Colonic mucosa (tissue), 4 donors: ENCODE measurements around the gene TEX11. TPM values are rescaled to one million over a fixed set of nuclear protein-coding genes. Genes with fewer than 3 reads are reported as not detected.
"Not testable (repeated sequence)": the region's sequence is repeated elsewhere in the genome, so short reads cannot be mapped to it uniquely, and the experiment has no call there.

Experiments
- DNase-seq: peaks from one replicate; pipeline ENCODE4 v3.0.0-alpha.2; 2020
- H3K27ac ChIP-seq: fragments of 200-600 bp; one replicate; pipeline ENCODE4 v1.8.0; 2021
- H3K27me3 ChIP-seq: fragments of 200-600 bp; one replicate; pipeline ENCODE4 v1.8.0; 2021
- H3K36me3 ChIP-seq: fragments of 200-600 bp; one replicate; pipeline ENCODE4 v1.8.0; 2021
- H3K4me1 ChIP-seq: fragments of 200-600 bp; one replicate; pipeline ENCODE4 v1.8.0; 2021; ENCODE audit warnings: mild to moderate bottlenecking
- H3K4me3 ChIP-seq: fragments of 200-600 bp; one replicate; pipeline ENCODE4 v1.8.0; 2021
- H3K9ac ChIP-seq, 2 donors: one replicate each; pipeline ENCODE4 v1.7.0; 2013; ENCODE audit warnings: control low read depth in 2 of 2, low read depth in 2 of 2, low read length in 2 of 2
- H3K9me3 ChIP-seq: fragments of 200-600 bp; one replicate; pipeline ENCODE4 v1.8.0; 2021
- CTCF ChIP-seq: fragments of 200-600 bp; IDR thresholded peaks from one replicate; pipeline ENCODE4 v1.8.0; 2022; ENCODE audit warnings: antibody characterized with exemption, mild to moderate bottlenecking
- intact Hi-C: fragments of 100-400 bp; cut with DNase I; formaldehyde crosslinking; loops from one replicate; pipeline ENCODE4 v1.14.1; 2022
- total RNA-seq, 2 donors: library from RNA; stranded (reverse); fragmentation: NEBNext Ultra II Directional in 1 of 2; extraction: Animal tissue kit (Norgen Biotek cat#: 25700) in 1 of 2; gene quantifications; one replicate each; pipeline ENCODE4 v1.2.1, GENCODE V29; 2021
- donor health status: healthy.
- donor health status: DM: no; HTN: no; CAD: no.
- donor health status: DM: no; HTN: no; CAD: no.

TEX11 gene
- total RNA-seq, 2 donors from 2014 or later = 0.94 to 1.0 TPM

GRCh38 chrX:70592091-70592490 lies 316.4 kb downstream of the TEX11 start:
- no peak for TF ChIP-seq CTCF
- no peak overlapping the region for H3K4me3 ChIP-seq
- H3K4me1 ChIP-seq = no peaks in the 10 kb centered on the region
- no peak for DNase-seq
- no peaks in the 10 kb centered on the region for H3K36me3 ChIP-seq
- H3K9me3 ChIP-seq = no peaks in the 10 kb centered on the region
- H3K27ac ChIP-seq = no peak overlapping the region
- intact Hi-C loops = no loop called here
- no peaks in the 10 kb centered on the region for H3K27me3 ChIP-seq
- H3K9ac ChIP-seq = no peak overlapping the region

- DNase-seq, intact Hi-C loops, H3K36me3 ChIP-seq, H3K27ac ChIP-seq, H3K4me3 ChIP-seq, H3K27me3 ChIP-seq, H3K9me3 ChIP-seq, H3K4me1 ChIP-seq, H3K9ac ChIP-seq: not testable (repeated sequence)
These were observed 321.4 kb downstream of the TEX11 start for GRCh38 chrX:70587158-70587557.

GRCh38 chrX:70577442-70577841 lies 331.1 kb downstream of the TEX11 start:
- no peaks in the 10 kb centered on the region for H3K4me1 ChIP-seq
- no peak overlapping the region for H3K9ac ChIP-seq
- intact Hi-C loops = no loop called here
- no peaks in the 10 kb centered on the region for H3K36me3 ChIP-seq
- H3K27ac ChIP-seq = no peak overlapping the region
- H3K27me3 ChIP-seq = no peaks in the 10 kb centered on the region
- DNase-seq = no peak
- H3K4me3 ChIP-seq = no peak overlapping the region
- no peak for TF ChIP-seq CTCF
- no peaks in the 10 kb centered on the region for H3K9me3 ChIP-seq

GRCh38 chrX:70569922-70570576 lies 338.5 kb downstream of the TEX11 start:
- H3K27ac ChIP-seq, intact Hi-C loops, H3K4me1 ChIP-seq, H3K27me3 ChIP-seq, DNase-seq, H3K36me3 ChIP-seq, H3K9me3 ChIP-seq, H3K4me3 ChIP-seq, H3K9ac ChIP-seq: not testable (repeated sequence)

GRCh38 chrX:70554948-70555347 lies 353.6 kb downstream of the TEX11 start:
- intact Hi-C loops = loop anchor here (5.0 kb wide), 1 partner anchor 103 kb away; no protein-coding TSS in a partner anchor
- no peak overlapping the region for H3K4me3 ChIP-seq
- no peaks in the 10 kb centered on the region for H3K4me1 ChIP-seq
- no peaks in the 10 kb centered on the region for H3K27me3 ChIP-seq
- no peak for TF ChIP-seq CTCF
- no peaks in the 10 kb centered on the region for H3K9me3 ChIP-seq
- no peak for DNase-seq
- no peak overlapping the region for H3K27ac ChIP-seq
- no peaks in the 10 kb centered on the region for H3K36me3 ChIP-seq
- no peak overlapping the region for H3K9ac ChIP-seq

- TF ChIP-seq CTCF = no peak
- Histone ChIP-seq H3K9me3 (no peaks in the 10 kb centered on the region), H3K27me3 (no peaks in the 10 kb centered on the region), H3K9ac (no peak overlapping the region), H3K36me3 (no peaks in the 10 kb centered on the region), H3K27ac (no peak overlapping the region), H3K4me1 (no peaks in the 10 kb centered on the region), H3K4me3 (no peak overlapping the region)
- intact Hi-C loops = loop anchor here (5.0 kb wide), 1 partner anchor 102 kb away; no protein-coding TSS in a partner anchor
- no peak for DNase-seq
These were observed 354.0 kb downstream of the TEX11 start for GRCh38 chrX:70554523-70554922.
